NCI-H2171 (cell line): ENCODE measurements around the gene LDB3.
"Not testable (repeated sequence)": the region's sequence is repeated elsewhere in the genome, so short reads cannot be mapped to it uniquely, and the experiment has no call there.

Experiments used
- DNase-seq: peaks from one replicate; lab custom pipeline; 2025; lab: John Stamatoyannopoulos, UW

The LDB3 gene

DNA sequence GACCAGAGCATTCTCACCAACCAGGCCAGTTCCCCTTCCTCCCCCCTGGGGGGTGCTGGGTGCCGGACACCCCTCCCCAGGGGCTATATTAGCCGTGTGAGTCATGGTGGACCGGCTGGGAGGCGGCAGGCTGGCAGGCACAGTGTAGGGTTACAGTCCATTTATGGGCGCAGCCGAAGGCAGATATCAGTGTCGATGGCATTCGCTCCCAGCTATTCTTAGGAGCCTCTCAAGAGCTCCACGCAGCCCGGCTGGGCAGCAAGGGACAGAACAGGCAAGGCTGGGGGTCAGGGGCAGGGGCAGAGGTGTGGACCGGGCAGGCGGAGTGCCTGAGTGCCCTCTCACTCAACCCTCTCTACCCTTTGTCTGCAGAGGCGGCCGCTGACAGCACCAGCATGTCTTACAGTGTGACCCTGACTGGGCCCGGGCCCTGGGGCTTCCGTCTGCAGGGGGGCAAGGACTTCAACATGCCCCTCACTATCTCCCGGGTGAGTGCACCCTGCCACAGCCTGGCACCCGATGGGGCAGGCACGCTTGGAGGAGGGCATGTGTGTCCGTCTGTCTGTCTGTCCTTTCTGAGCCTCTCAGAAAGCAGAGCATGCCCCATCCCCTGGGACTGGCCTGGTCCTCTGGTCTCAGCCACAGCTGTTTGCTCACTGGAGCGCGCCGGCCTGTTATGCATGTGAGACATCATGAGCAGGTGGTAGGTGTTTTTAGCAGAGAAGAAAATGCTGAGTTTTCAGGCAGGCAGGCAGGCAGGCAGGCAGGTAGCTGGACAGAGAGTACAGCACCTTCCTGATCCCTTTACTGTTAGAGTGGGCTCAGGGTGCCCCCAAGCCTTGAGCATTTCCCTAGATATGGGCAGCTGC, at the start of gene LDB3:
Gene LDB3, plus strand, starts transcription at position 215 of the 869 bp plus-strand sequence. Its CDS starts 181 bp downstream, at position 396.
- DNase-seq = peak; percentile 54

DNA sequence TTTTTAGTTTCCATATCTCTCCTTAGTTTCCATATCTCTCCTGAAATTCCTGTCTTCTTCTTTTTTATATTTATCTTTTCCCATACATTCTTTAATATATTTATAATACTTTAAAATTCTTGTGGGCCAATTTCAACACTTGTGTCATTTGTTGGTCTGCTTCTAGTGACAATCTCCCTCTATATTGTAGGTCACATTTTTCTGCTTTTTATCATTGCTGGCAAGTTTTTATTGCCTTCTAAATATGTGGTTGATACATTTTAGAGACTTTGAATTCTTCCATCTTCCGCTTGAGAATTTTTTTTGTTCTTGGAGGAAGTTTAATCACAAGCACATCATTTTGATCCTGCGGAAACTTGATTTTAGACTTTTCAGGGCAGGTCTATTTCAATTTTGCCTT, 40.0 kb upstream of the LDB3 start:
- no peak for DNase-seq

DNA sequence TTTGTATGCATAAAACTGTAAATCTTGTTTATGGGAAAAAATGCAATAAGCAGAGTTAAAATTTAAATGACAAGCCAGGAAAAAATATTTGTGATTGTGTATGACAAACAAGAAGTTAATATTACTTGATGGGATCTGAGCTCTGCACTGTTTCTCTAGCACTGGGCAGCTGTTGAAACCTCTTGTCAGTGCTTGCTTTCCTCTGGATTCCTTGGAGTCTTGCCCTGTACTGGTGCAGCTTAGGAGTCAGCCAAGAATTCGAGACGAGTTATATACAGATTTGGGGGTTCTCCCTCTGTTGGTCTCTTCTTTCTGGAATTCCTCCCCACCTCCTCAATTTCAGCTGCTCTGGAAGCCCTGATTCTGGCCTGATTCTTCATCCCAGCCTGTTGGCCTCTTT, 38.2 kb upstream of the LDB3 start:
- no peak for DNase-seq

GRCh38 chr10:86632009-86632800, 36.1 kb upstream of the LDB3 start:
- DNase-seq = peak; percentile 43

GRCh38 chr10:86632951-86633350, 35.4 kb upstream of the LDB3 start:
- DNase-seq = no peak

DNA sequence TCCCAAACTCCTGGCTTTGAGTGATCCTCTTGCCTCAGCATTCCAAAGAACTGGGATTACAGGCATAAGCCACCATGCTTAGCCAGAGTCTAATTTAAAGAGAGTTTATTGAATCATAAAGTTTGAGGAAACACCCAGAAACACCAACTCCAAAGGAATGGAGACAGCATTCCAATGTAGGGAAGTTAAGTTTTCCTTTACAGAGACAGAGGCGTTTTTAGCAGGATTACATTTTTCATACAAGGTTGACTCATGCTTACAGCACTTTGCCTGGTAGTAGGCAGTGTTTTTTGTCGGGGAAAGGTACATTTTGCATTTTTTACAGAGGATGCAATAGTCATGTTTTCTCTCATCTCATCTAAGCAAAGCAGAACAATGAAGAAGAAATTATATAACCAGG, 32.9 kb upstream of the LDB3 start:
- DNase-seq = no peak

DNA sequence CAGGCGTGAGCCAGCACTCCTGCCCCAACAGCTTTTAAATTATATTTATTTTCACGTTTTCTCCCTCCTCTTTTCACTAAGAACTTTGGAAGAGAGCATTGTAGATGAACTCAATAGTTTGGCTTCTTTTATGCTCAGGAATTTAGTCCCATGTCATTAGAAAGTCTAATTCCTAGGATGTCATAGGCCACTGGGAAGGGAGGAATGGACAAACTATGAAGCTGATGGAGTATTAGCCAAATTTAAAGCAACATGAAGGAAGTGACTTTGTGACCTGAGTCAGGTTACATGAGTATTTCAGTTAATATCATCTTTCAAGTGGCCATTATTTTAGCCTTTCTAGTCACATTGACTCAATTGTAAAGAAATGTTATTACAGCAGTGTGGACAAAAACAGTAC, 32.0 kb upstream of the LDB3 start:
- no peak for DNase-seq

GRCh38 chr10:86642021-86642420, 26.3 kb upstream of the LDB3 start:
- no peak for DNase-seq

DNA sequence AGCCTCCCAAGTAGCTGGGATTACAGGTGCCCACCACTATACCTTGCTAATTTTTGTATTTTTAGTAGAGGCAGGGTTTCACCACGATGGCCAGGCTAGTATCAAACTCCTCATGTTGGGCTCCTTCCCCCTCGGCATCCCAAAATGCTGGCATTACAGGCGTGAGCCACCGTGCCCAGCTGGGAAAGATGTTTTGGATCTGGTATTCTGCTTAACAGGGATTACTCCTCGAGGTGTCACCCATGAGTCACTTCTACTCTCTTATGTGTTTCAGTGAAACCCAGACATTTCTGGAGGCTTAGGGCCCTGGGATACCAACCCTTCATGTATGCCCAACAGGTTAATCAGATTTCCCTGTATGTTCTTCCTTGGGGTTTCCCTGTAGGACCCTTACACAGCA, 25.8 kb upstream of the LDB3 start:
- no peak for DNase-seq

GRCh38 chr10:86644152-86644793, 24.0 kb upstream of the LDB3 start:
- DNase-seq = no peak

GRCh38 chr10:86644794-86645445, 23.4 kb upstream of the LDB3 start:
- DNase-seq = no peak

DNA sequence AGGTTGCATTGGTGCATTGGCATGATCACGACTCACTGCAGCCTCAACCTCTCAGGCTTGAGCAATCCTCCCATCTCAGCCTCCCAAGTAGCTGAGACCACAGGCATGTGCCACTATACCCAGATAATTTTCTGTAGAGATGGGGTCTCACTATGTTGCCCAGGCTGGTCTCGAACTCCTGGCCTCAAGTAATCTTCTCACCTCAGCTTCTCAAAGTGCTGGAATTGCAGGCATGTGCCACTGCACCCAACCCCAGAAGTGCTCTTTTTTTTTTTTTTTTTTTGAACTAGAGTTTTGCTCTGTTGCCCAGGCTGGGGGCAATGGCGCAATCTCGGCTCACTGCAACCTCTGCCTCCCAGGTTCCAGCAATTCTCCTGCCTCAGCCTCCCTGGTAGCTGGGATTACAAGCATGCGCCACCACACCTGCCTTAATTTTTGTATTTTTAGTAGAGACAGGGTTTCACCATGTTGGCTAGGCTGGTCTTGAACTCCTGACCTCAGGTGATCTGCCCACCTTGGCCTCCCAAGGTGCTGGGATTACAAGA, 22.6 kb upstream of the LDB3 start:
- DNase-seq = not testable (repeated sequence)

GRCh38 chr10:86646532-86646931, 21.8 kb upstream of the LDB3 start:
- no peak for DNase-seq

GRCh38 chr10:86646933-86647332, 21.4 kb upstream of the LDB3 start:
- DNase-seq = no peak

- no peak for DNase-seq
These were observed 20.3 kb upstream of the LDB3 start for GRCh38 chr10:86647773-86648703.

- no peak for DNase-seq
These were observed 19.4 kb upstream of the LDB3 start for GRCh38 chr10:86648704-86649427.

GRCh38 chr10:86649471-86650150, 18.7 kb upstream of the LDB3 start:
- DNase-seq = no peak

GRCh38 chr10:86650151-86650550, 18.2 kb upstream of the LDB3 start:
- DNase-seq = no peak

- DNase-seq = no peak
These were observed 17.3 kb upstream of the LDB3 start for GRCh38 chr10:86651021-86651471.
